DMS 273 (cell line): ENCODE results near the gene UBALD2.
"Not testable (repeated sequence)": the region's sequence is repeated elsewhere in the genome, so short reads cannot be mapped to it uniquely, and the experiment has no call there.

Experiments used
- DNase-seq: peaks from one replicate; lab custom pipeline; 2025; ENCODE audit not compliant: unreplicated experiment; lab: John Stamatoyannopoulos, UW

The UBALD2 gene

DNA sequence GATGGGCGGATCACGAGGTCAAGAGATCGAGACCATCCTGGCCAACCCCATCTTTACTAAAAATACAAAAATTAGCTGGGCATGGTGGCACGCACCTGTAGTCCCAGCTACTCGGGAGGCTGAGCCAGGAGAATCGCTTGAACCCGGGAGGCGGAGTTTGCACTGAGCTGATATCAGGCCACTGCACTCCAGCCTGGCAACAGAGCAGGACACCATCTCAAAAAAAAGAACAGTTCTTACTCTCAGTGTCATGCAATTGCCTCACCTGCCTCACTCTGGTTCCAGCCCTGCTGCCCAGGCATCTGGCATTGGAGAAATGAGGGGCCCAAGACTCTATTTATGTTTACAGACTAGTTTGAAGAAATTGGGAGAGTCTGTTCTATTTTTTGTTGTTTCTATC lies 20.4 kb upstream of the UBALD2 start:
- DNase-seq = not testable (repeated sequence)

DNA sequence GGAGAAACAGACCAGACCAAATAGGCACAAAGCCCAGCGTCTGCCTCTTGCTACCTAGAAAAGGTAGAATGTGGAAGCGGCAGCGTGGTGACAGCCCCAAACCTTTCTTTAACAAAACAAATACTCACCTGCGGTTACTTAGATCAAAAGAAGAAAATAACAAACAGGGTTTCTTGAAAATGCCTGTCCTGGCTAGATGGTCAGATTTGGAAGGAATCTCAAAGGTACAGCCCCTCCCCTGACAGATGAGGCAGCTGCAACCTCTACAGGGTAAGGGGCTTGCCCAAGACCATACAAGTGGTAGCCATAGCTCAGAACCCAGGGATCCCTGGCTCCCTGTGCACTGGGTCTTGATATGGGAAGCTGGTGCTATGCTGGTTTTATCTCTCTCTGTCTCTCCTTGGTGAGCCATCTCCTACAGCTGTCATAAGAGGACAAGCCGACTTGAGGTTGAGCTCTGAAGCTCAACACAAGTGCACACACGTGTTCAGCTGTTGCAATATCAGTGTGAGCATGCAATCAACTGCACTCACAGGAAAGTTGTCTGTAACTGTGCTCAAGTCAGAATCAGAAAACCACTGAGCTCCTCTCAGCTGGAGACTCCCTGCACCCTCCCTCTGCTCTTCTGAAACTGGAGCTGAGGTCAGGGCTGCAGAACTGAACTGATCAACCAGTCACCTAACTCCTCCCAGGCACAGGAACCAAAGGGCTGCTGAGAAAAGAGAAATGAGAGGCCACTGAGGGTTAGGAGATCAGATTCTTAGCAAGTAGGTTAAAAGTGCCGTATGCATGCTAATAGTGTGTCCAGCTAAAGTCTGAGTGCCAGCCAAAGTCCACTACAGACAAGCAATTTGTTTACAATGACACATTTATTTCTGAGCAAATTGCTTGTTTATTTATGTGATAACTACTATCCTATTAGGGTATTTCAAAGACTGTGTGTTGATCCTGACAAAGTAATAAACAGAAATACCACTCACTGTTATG lies 18.8 kb upstream of the UBALD2 start:
- DNase-seq = no peak

GRCh38 chr17:76247304-76247703 lies 17.8 kb upstream of the UBALD2 start:
- no peak for DNase-seq

DNA sequence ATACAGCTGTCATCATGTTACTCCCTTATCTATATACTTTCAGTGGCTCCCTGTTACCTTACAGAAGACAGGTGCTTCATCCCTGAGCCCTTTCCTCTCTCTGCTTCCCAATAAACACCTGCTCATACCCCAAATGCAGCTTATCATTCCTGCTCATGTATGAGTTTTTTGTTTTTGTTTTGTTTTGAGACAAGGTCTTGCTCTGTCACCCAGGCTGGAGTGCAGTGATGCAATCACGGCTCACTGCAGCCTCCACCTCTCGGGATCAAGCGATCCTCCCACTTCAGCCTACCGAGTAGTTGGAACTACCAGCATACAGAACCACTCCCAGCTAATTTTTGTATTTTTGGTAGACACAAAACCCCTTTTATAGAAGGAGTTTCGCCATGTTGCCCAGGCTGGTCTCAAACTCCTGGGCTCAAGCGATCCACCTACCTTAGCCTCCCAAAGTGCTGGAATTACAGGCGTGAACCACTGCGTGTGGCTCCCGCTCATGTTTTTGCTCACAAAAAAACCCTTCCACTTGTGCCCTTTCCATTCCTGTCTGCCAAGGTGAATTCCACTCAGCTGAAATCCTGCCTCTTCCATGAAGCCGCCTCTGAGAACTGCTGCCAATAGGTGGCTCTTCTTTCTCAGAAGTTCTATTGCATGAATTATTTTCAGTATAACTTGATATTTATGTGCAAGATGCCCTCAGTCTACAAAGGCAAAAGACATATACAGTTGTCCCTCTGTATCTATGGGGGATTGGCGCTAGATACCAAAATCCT lies 16.9 kb upstream of the UBALD2 start:
- no peak for DNase-seq

DNA sequence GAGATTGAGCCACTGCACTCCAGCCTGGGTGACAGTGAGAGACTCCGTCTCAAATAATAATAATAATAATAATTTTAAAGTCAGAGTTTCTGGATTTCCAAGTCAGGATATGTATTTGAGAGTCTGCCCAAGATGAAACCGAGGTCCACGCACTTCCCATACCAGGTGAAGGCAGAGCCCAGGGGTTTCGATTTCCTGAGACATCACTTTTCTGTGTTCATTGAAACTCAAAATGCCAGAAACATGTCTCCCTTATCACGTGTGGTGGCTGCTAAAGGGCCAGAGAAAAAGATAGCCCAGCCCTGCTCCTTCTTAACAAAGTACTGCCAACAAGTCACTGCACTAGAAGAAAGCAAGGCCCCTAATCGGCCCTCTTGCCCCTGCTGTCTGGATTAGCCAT lies 15.0 kb upstream of the UBALD2 start:
- no peak for DNase-seq

- DNase-seq = no peak
These were observed 13.6 kb upstream of the UBALD2 start for GRCh38 chr17:76251478-76252039.

DNA sequence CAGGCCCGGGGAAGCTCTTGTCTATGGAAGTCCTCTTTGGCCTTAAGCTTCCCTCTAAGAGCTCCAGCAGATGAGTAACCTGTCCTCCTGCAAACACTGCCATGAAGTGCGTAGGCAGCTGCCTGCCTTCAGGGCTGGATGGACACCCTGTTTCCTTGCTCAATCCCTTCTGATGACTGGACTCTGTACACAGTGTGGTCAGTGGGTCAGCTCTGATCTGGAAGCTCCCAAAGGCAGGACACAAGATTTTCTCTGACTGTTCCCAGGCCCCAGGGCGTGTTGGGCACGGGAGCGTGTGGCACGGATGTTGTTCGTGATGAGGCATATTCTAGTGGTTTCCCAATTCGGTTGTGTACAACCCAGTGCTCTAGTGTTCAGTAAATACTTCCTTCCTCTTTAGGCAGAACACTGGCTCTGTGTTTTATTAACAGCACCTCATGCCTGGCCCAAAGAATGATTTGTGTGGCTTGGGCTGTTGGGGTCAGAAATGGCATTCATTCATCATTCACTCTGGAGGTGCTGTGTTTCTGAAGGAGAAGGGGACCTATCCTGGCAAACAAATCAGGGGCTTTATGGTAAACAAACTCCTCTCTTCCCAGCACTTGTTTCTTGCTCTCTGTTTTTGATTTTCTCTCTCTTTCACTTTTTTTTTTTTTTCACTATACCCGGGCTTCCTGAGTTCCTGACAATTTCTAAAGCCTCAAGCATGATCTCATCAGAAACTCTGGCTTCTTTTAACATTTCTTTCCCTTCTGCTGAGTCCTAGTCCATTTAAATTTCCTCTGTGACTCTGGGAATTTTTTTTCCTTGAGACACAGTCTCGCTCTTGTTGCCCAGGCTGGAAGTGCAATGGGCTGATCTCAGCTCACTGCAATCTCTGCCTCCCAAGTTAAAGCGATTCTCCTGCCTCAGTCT lies 12.9 kb upstream of the UBALD2 start:
- no peak for DNase-seq

- not testable (repeated sequence) for DNase-seq
These were observed 12.0 kb upstream of the UBALD2 start for GRCh38 chr17:76252967-76253766.

GRCh38 chr17:76253841-76254240 lies 11.3 kb upstream of the UBALD2 start:
- DNase-seq = no peak

DNA sequence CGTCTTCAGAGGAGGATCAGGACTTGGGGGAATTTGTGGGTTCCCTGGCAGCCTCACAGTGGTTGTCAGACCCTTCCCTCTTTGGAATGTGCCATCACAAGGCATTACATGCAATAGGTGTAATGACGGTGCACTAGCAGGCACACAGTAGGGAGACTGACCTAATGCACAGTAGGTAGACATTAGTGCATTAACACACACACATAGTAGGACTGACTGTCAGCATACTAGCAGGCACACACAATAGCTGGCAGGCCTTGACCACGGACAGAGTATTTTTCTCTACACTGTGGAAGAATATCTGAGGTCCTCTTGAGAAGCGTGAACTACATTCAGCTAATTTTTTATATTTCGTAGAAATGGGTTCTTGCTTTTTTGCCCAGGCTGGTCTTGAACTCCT lies 10.9 kb upstream of the UBALD2 start:
- DNase-seq = no peak

DNA sequence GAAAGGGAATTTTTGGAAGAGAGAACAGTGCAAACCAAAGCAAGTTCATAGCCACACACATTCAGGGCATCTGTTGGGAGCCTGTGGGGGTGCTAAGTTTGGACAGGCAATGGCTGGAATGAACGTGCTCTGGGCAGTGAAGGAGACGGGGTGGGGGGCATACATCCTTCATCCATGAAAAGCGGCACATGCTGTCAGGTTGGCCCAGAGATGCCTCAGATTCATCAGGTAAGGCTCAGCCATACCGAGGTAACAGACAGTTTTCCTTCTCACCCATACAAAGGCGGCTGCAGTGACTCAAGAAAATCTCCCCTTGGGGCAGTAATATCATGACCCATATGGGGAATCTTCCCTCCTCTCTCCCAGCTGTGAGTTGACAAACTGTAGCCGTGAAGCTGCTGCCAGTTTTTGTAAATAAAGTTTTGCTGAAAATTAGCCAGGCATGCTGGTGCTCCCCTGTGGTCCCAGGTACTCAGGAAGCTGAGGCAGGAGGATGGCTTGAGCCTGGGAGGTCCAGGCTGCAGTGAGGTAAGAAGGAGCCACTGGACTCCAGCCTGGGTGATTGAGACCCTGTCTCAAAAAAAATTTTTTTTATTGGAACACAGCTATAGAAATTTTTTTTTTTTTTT lies 9.2 kb upstream of the UBALD2 start:
- no peak for DNase-seq

DNA sequence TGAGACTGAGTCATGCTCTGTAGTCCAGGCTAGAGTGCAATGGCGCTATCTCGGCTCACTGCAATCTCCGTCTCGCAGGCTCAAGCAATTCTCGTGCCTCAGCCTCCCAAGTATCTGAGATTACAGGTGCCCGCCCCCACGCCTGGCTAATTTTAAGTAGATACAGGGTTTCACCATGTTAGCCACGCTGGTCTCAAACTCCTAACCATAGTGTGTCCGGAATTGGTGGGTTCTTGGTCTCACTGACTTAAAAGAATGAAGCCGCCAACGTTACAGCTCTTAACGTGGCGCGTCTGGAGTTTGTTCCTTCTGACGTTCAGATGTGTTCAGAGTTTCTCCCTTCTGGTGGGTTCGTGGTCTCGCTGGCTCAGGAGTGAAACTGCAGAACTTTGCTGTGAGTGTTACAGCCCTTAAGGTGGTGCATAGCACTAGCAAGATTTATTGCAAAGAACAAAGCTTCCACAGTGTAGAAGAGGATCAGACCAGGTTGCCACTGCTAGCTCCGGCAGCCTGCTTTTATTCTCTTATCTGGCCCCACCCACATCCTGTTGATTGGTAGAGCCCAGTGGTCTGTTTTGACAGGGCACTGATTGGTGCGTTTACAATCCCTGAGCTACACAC lies 8.6 kb upstream of the UBALD2 start:
- DNase-seq = not testable (repeated sequence)

DNA sequence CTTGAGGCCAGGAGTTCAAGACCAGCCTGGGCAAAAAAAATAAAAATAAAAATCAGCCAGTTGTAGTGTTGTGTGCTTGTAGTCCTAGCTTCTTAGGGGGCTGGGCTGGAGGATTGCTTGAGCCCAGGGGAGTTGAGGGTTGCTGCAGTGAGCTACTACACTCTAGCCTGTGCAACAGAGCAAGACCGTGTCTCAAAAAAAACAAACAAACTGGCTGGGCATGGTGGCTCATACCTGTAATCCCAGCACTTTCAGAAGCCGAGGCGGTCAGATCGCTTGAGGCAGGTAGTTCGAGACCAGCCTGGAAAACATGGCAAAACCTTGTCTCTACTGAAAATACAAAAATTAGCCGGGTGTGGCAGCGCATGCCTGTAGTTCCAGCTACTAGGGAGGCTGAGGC lies 4.9 kb upstream of the UBALD2 start:
- DNase-seq = no peak

DNA sequence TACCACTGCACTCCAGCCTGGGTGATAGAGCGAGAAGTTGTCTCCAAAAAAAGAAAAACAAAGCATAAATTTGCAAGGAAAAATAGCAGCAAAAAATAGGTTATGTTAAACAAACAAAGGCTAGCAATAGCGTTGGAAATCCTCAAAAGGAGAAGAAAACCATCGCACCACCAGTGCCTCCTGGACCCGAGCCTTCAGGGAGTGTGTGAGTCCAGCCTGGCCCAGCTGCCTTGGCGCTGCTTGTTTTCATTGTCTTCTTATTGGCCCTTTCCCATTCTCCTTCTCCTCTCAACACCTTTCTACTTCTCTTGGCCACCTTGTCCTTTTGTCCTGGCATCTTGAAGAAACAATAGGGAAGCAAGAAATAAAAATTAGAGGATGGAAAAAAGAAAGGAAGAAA lies 4.5 kb upstream of the UBALD2 start:
- no peak for DNase-seq

DNA sequence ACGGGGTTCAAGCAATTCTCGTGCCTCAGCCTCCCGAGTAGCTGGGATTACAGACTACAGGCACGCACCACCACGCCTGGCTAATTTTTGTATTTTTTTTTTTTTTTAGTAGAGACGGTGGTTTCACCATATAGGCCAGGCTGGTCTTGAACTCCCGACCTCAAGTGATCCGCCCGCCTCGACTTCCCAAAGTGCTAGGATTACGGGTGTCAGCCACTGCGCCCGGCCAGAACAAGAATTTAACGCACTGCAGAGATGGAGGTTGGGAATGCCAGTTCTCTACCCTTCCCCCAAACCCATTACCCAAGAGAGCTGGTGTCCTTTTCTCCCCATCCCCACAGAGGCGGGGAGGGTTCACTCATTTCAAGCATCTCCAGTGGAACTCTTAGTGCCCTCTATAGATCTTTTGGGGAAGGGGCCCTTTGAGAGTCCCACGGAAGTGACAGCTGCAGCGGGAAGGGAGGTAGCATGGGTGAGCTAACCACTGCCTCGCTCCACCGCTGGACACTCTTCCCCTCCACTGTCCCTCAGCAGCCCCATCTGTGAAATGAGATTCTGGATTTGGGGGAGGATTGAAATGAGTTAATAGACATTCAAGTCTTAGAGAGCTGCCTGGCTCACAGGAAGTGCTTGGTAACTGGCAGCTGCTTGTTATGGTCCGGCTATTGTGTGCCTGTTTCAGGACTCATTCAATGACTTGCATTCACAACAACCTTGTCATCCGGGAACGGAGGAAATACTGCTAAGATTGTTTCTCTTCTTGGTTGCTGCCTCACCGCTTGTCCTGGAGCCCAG lies 3.5 kb upstream of the UBALD2 start:
- no peak for DNase-seq

DNA sequence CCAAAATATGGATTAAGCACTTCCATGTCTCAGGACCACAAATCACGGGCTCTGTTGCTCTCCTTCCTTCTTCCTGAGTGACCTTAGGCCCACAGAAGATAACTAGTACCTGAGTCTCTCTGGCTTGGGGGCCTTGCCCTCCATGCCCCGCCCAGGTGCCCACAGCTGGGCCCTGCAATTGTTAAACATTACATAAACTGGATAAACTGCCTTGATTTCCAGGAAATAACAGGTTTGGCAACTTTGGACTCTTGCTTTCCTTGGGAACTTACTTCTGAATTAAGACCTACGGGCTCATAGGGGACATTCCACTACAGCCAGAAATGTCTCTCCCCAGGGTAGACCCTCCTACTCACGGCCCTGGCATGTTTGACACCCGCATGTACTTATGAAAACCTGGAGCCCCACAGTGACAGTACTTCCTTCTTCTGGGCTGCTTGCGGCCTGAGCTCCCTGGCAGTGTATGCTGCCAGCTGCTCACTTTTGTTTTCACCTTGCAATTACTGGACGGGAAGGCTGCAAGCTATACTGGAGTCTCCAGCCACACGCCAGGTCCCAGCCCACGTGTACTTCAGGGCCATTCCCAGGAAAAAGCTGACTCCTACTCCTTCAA lies 2.3 kb upstream of the UBALD2 start:
- DNase-seq = peak; percentile 85

GRCh38 chr17:76263896-76264295 lies 1.3 kb upstream of the UBALD2 start:
- no peak for DNase-seq

DNA sequence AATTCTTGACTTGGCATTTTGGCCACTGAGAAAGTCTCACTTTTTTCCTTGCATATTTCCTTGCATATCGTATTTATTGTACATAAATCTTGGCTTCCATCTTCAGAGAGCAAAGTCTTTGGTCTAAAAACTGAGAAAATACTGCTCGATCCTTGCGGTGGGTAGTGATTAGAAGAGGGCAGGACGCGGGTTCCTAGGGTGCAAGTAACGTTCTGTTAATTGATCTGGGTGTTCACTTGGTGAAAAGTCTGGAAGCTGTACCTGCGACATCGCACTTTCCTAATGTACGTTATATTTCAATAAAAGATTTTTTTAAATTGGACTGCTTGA lies 758 bp upstream of the UBALD2 start:
- no peak for DNase-seq
